Body of pancreas (tissue), 4 donors: Measurements from ENCODE around the gene PHGDH. TPM values are rescaled to one million over a fixed set of nuclear protein-coding genes. Genes with fewer than 3 reads are reported as not detected.

ENCODE experiments used
- ATAC-seq: fragments of 150-250 bp; one replicate; pipeline ENCODE4 v1.9.1; 2016
- DNase-seq, 4 donors: peaks; one replicate each; pipeline ENCODE4 v3.0.0-alpha.2; 2019
- H3K27ac ChIP-seq, 4 donors: fragments of 200-600 bp; sonication (generic); 1 replicate in 3 of 4; 2 replicates in 1 of 4; pipeline versions ENCODE4 v1.5.1 to v1.6.1; 2016 to 2019; ENCODE audit warnings: mild to moderate bottlenecking in 1 of 4, mixed read lengths in 1 of 4, moderate library complexity in 1 of 4
- H3K27me3 ChIP-seq, 2 donors: fragments of 200-600 bp; sonication (generic); one replicate each; pipeline ENCODE4 v1.6.0; 2016; ENCODE audit warnings: mild to moderate bottlenecking in 1 of 2
- H3K36me3 ChIP-seq, 2 donors: fragments of 200-600 bp; sonication (generic); replicated peaks in 1 of 2; 2 replicates each; pipeline ENCODE4 v1.5.1; 2016; ENCODE audit warnings: low read depth in 2 of 2; ENCODE audit not compliant: insufficient read depth in 1 of 2
- H3K4me1 ChIP-seq: fragments of 200-600 bp; sonication (generic); one replicate; pipeline ENCODE4 v1.6.0; 2016
- H3K4me3 ChIP-seq, 2 donors: fragments of 200-600 bp; sonication (generic); 1 replicate in 1 of 2; 2 replicates in 1 of 2; pipeline ENCODE4 v1.5.1; 2016 to 2019
- H3K9me3 ChIP-seq, 3 donors: fragments of 200-600 bp; sonication (generic); 1 replicate in 2 of 3; 2 replicates in 1 of 3; pipeline ENCODE4 v1.5.1; 2016
- CTCF ChIP-seq, 7 experiments: fragments of 450-650 bp in 4 of 7; fragments of 200-600 bp in 3 of 7; sonication (generic) in 3 of 7; IDR thresholded peaks; one replicate each; pipeline ENCODE4 v1.5.1; 2016 to 2019; ENCODE audit warnings: antibody characterized with exemption in 7 of 7
- POLR2A ChIP-seq, 3 donors: fragments of 450-650 bp; IDR thresholded peaks; one replicate each; pipeline ENCODE4 v1.6.1; 2016; ENCODE audit warnings: antibody characterized with exemption in 3 of 3, mild to moderate bottlenecking in 2 of 3
- WGBS, 2 donors: methylation state at CpG; one replicate each; pipeline ENCODE4 v1.1.5; 2017; 5-methylcytosine and 5-hydroxymethylcytosine counted together
- intact Hi-C: fragments of 100-400 bp; cut with DNase I; formaldehyde crosslinking; loops from one replicate; pipeline ENCODE4 v1.15.1; 2023
- total RNA-seq, 2 donors: library from RNA; depleted of rRNA; stranded (reverse); fragments of >200 nt; gene quantifications; one replicate each; pipeline ENCODE4 v1.1.0, GENCODE V29; 2016

The PHGDH gene
- total RNA-seq, 2 donors from 2014 or later = 75.5 to 101 TPM

- ATAC-seq (no peak), DNase-seq (no peak)
- intact Hi-C loops = no loop called here
- Histone ChIP-seq H3K36me3 (no peaks in the 10 kb centered on the region), H3K4me1 (peaks cover 37% of the 10 kb centered on the region), H3K9me3 (no peaks in the 10 kb centered on the region), H3K27ac (peak overlapping the region in 3 of 4 donors; percentile 45 to 72 (median 67)), H3K27me3 (no peaks in the 10 kb centered on the region), H3K4me3 (no peak overlapping the region)
- 87 to 91% methylated on average over 13 of the region's 13 CpGs for WGBS, 2 donors
- TF ChIP-seq POLR2A (IDR thresholded peaks at IDR 0.05) (no peak), CTCF (IDR thresholded peaks at IDR 0.05) (no peak)
Measured at GRCh38 chr1:119778886-119779560, 67.3 kb downstream of the PHGDH start.

GRCh38 chr1:119779869-119780356 is 68.2 kb downstream of the PHGDH start:
- ATAC-seq (peak; percentile 84), DNase-seq (peak; percentile 30 to 68 (median 54))
- H3K27ac ChIP-seq = peak overlapping the region; percentile 45 to 72 (median 62)
- H3K4me3 ChIP-seq = no peak overlapping the region
- 4 to 14% methylated on average over 5 of the region's 5 CpGs for WGBS, 2 donors
- no peaks in the 10 kb centered on the region for H3K27me3 ChIP-seq
- H3K9me3 ChIP-seq = no peaks in the 10 kb centered on the region
- no peaks in the 10 kb centered on the region for H3K36me3 ChIP-seq
- H3K4me1 ChIP-seq = peaks cover 35% of the 10 kb centered on the region
- intact Hi-C loops = no loop called here
- TF ChIP-seq CTCF (IDR thresholded peaks at IDR 0.05) = no peak
- no peak for TF ChIP-seq POLR2A (IDR thresholded peaks at IDR 0.05)

- 91 to 95% methylated on average over 11 of the region's 11 CpGs for WGBS, 2 donors
- Histone ChIP-seq H3K4me1 (peaks cover 45% of the 10 kb centered on the region), H3K27me3 (no peaks in the 10 kb centered on the region), H3K27ac (no peak overlapping the region), H3K9me3 (no peaks in the 10 kb centered on the region), H3K4me3 (no peak overlapping the region), H3K36me3 (no peaks in the 10 kb centered on the region)
- TF ChIP-seq CTCF (IDR thresholded peaks at IDR 0.05) (no peak), POLR2A (IDR thresholded peaks at IDR 0.05) (no peak)
- no peak for DNase-seq
- no peak for ATAC-seq
- intact Hi-C loops = no loop called here
Measured at GRCh38 chr1:119781434-119782210, 69.9 kb downstream of the PHGDH start.

GRCh38 chr1:119782631-119783325 is 71.0 kb downstream of the PHGDH start:
- Histone ChIP-seq H3K9me3 (no peaks in the 10 kb centered on the region), H3K27me3 (no peaks in the 10 kb centered on the region), H3K4me1 (peaks cover 52% of the 10 kb centered on the region), H3K36me3 (no peaks in the 10 kb centered on the region), H3K4me3 (no peak overlapping the region), H3K27ac (no peak overlapping the region)
- ATAC-seq (no peak), DNase-seq (no peak)
- intact Hi-C loops = no loop called here
- 73 to 78% methylated on average over 7 of the region's 7 CpGs for WGBS, 2 donors
- TF ChIP-seq POLR2A (IDR thresholded peaks at IDR 0.05) (no peak), CTCF (IDR thresholded peaks at IDR 0.05) (no peak)
